Glutamatergic neuron (in vitro differentiated cells): Measurements from ENCODE around the gene NARS2. TPM values are rescaled to one million over a fixed set of nuclear protein-coding genes. Genes with fewer than 3 reads are reported as not detected.
"Not testable (repeated sequence)": the region's sequence is repeated elsewhere in the genome, so short reads cannot be mapped to it uniquely, and the experiment has no call there.

ENCODE experiments used
- DNase-seq: peaks from one replicate; pipeline ENCODE4 v3.0.0; 2022
- H3K27ac Mint-ChIP-seq: one replicate; pipeline ENCODE4 v1.8.0; 2020; ENCODE audit warnings: mild to moderate bottlenecking, mixed read lengths, inconsistent platforms; ENCODE audit not compliant: unreplicated experiment
- H3K27me3 Mint-ChIP-seq: one replicate; pipeline ENCODE4 v1.8.0; 2020; ENCODE audit warnings: mild to moderate bottlenecking, moderate library complexity, mixed read lengths, inconsistent platforms; ENCODE audit not compliant: unreplicated experiment
- H3K36me3 Mint-ChIP-seq: one replicate; pipeline ENCODE4 v1.8.0; 2020; ENCODE audit warnings: mild to moderate bottlenecking, mixed read lengths, inconsistent platforms; ENCODE audit not compliant: unreplicated experiment
- H3K4me1 Mint-ChIP-seq: one replicate; pipeline ENCODE4 v1.8.0; 2020; ENCODE audit warnings: mild to moderate bottlenecking, low read depth, mixed read lengths, inconsistent platforms; ENCODE audit not compliant: unreplicated experiment
- H3K4me3 Mint-ChIP-seq: one replicate; pipeline ENCODE4 v1.8.0; 2020; ENCODE audit warnings: mild to moderate bottlenecking, mixed read lengths, inconsistent platforms; ENCODE audit not compliant: unreplicated experiment
- H3K9me3 Mint-ChIP-seq: one replicate; pipeline ENCODE4 v1.8.0; 2020; ENCODE audit warnings: mild to moderate bottlenecking, moderate library complexity, mixed read lengths, inconsistent platforms; ENCODE audit not compliant: unreplicated experiment
- CTCF ChIP-seq: fragments of 200-600 bp; sonication (generic); IDR thresholded peaks from one replicate; pipeline ENCODE4 v1.5.0; 2021; ENCODE audit not compliant: partially characterized antibody, unreplicated experiment
- total RNA-seq: library from RNA; stranded (reverse); fragmentation: NEBNext Ultra II Directional; extraction: Animal tissue kit (Norgen Biotek cat#: 25700); gene quantifications from one replicate; pipeline ENCODE4 v1.2.1, GENCODE V29; 2021; ENCODE audit not compliant: unreplicated experiment

Gene NARS2
- total RNA-seq, 1 donor from 2014 or later = 21.1 TPM

GRCh38 chr11:78525720-78526119 lies 48.9 kb downstream of the NARS2 start:
- Mint-ChIP-seq H3K27me3 (no peaks in the 10 kb centered on the region), H3K4me1 (no peaks in the 10 kb centered on the region)
- DNase-seq = no peak

DNA sequence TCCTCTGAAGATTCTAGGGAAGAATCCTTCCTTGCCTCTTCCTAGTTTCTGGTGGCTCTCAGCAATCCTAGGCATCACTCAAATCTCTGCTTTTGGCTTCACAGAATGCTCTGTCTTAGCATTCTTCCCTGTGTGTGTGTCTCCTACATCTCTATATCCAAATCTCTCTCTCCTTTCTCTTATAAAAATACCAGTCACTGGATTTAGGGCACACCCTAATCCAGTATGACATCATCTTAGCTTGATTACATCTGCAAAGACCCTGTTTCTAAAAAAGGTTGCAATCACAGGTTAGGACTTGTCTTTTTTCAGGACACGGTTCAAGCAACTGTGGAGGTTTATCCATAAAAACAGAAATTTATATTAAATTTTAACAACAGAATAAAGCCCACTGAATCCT lies 54.4 kb downstream of the NARS2 start:
- no peak for TF ChIP-seq CTCF
- H3K27me3 Mint-ChIP-seq = no peaks in the 10 kb centered on the region
- H3K4me1 Mint-ChIP-seq = peaks cover 15% of the 10 kb centered on the region
- DNase-seq = no peak
- no peak overlapping the region for H3K27ac Mint-ChIP-seq
- no peaks in the 10 kb centered on the region for H3K36me3 Mint-ChIP-seq
- H3K4me3 Mint-ChIP-seq = no peak overlapping the region
- H3K9me3 Mint-ChIP-seq = peaks cover 2% of the 10 kb centered on the region

More at GRCh38 chr11:78525720-78526119, 48.9 kb downstream of the NARS2 start:
- Mint-ChIP-seq H3K36me3 (no peaks in the 10 kb centered on the region), H3K4me3 (no peak overlapping the region), H3K9me3 (no peaks in the 10 kb centered on the region), H3K27ac (peak overlapping the region; percentile 44)
- TF ChIP-seq CTCF = no peak

GRCh38 chr11:78516281-78516680 lies 58.4 kb downstream of the NARS2 start:
- no peak for TF ChIP-seq CTCF
- DNase-seq = no peak
- Mint-ChIP-seq H3K27me3 (no peaks in the 10 kb centered on the region), H3K27ac (peak overlapping the region; percentile 99), H3K4me3 (peak overlapping the region; percentile 5), H3K9me3 (peaks cover 4% of the 10 kb centered on the region), H3K36me3 (no peaks in the 10 kb centered on the region), H3K4me1 (peaks cover 23% of the 10 kb centered on the region)

- Mint-ChIP-seq H3K36me3 (peaks cover 8% of the 10 kb centered on the region), H3K4me3 (peak overlapping the region; percentile 55), H3K9me3 (peaks cover 7% of the 10 kb centered on the region), H3K27ac (peak overlapping the region; percentile 99), H3K27me3 (no peaks in the 10 kb centered on the region), H3K4me1 (peaks cover 23% of the 10 kb centered on the region)
- no peak for DNase-seq
- no peak for TF ChIP-seq CTCF
Observed at GRCh38 chr11:78514922-78515502, 59.7 kb downstream of the NARS2 start.

- not testable (repeated sequence) for H3K4me3 Mint-ChIP-seq, DNase-seq, H3K36me3 Mint-ChIP-seq, H3K27ac Mint-ChIP-seq, H3K27me3 Mint-ChIP-seq
- Mint-ChIP-seq H3K9me3 (peaks cover 10% of the 10 kb centered on the region), H3K4me1 (peaks cover 23% of the 10 kb centered on the region)
Observed at GRCh38 chr11:78513085-78513484, 61.6 kb downstream of the NARS2 start.
